KMS-11 (cell line): ENCODE data around the gene KAZN.

Experiments used
- H2AFZ ChIP-seq: fragments of 200-600 bp; sonication (generic); 2 replicates; pipeline ENCODE4 v1.6.1; 2016; ENCODE audit warnings: antibody characterized with exemption, mixed run types, low read depth
- H3K27ac ChIP-seq: fragments of 200-600 bp; sonication (generic); 2 replicates; pipeline ENCODE4 v1.6.1; 2016; ENCODE audit warnings: mild to moderate bottlenecking, mixed run types
- H3K27me3 ChIP-seq: fragments of 200-600 bp; sonication (generic); 2 replicates; pipeline ENCODE4 v1.6.1; 2017; ENCODE audit warnings: mild to moderate bottlenecking, low read depth, mixed run types, moderate library complexity; ENCODE audit not compliant: insufficient read depth
- H3K36me3 ChIP-seq: fragments of 200-600 bp; sonication (generic); 2 replicates; pipeline ENCODE4 v1.6.1; 2017; ENCODE audit warnings: mild to moderate bottlenecking, mixed run types; ENCODE audit not compliant: insufficient read depth
- H3K4me1 ChIP-seq: fragments of 200-600 bp; sonication (generic); 2 replicates; pipeline ENCODE4 v1.6.1; 2016; ENCODE audit warnings: mild to moderate bottlenecking, low read depth, mixed run types; ENCODE audit not compliant: poor library complexity, severe bottlenecking
- H3K4me2 ChIP-seq: fragments of 200-600 bp; sonication (generic); 2 replicates; pipeline ENCODE4 v1.7.0; 2016; ENCODE audit warnings: mild to moderate bottlenecking, mixed run types
- H3K4me3 ChIP-seq: fragments of 200-600 bp; sonication (generic); IDR thresholded peaks from 2 replicates; pipeline ENCODE4 v1.6.1; 2017; ENCODE audit warnings: low read depth, low read length, mixed read lengths; ENCODE audit not compliant: insufficient read depth
- H3K79me2 ChIP-seq: fragments of 200-600 bp; sonication (generic); 2 replicates; pipeline ENCODE4 v1.6.1; 2016; ENCODE audit warnings: low read depth, mixed run types; ENCODE audit not compliant: insufficient read depth
- H3K9ac ChIP-seq: fragments of 200-600 bp; sonication (generic); 2 replicates; pipeline ENCODE4 v1.6.1; 2016; ENCODE audit warnings: mild to moderate bottlenecking, mixed run types
- H4K20me1 ChIP-seq: fragments of 200-600 bp; sonication (generic); 2 replicates; pipeline ENCODE4 v1.6.1; 2016; ENCODE audit warnings: mild to moderate bottlenecking, mixed run types; ENCODE audit not compliant: insufficient read depth
- CTCF ChIP-seq: fragments of 200-600 bp; sonication (generic); conservative IDR thresholded peaks from 2 replicates; pipeline ENCODE4 v1.6.1; 2017; ENCODE audit warnings: low read depth, mild to moderate bottlenecking, antibody characterized with exemption, low read length, moderate library complexity, mixed read lengths

The KAZN gene

GRCh38 chr1:14878124-14878523 is 279.6 kb downstream of the KAZN start:
- Histone ChIP-seq H3K4me3 (no peak overlapping the region), H2AFZ (no peak overlapping the region), H3K4me2 (no peak overlapping the region), H3K9ac (no peak overlapping the region), H4K20me1 (no peaks in the 10 kb centered on the region), H3K36me3 (no peaks in the 10 kb centered on the region), H3K79me2 (no peaks in the 10 kb centered on the region), H3K27ac (no peak overlapping the region), H3K27me3 (peaks cover 1% of the 10 kb centered on the region; the same call in 1 of the 2 replicates), H3K4me1 (no peaks in the 10 kb centered on the region)
- no peak for TF ChIP-seq CTCF

GRCh38 chr1:14878951-14879350 is 280.5 kb downstream of the KAZN start:
- Histone ChIP-seq H3K9ac (no peak overlapping the region), H3K4me3 (no peak overlapping the region), H3K79me2 (no peaks in the 10 kb centered on the region), H3K4me1 (no peaks in the 10 kb centered on the region), H3K36me3 (no peaks in the 10 kb centered on the region), H3K27ac (no peak overlapping the region), H3K27me3 (peaks cover 3% of the 10 kb centered on the region; the same call in 1 of the 2 replicates), H4K20me1 (no peaks in the 10 kb centered on the region), H2AFZ (no peak overlapping the region), H3K4me2 (no peak overlapping the region)
- no peak for TF ChIP-seq CTCF

- Histone ChIP-seq H2AFZ (no peak overlapping the region), H3K4me3 (no peak overlapping the region), H3K79me2 (no peaks in the 10 kb centered on the region), H3K27me3 (peaks cover 3% of the 10 kb centered on the region; the same call in 1 of the 2 replicates), H3K4me1 (no peaks in the 10 kb centered on the region), H3K9ac (no peak overlapping the region), H4K20me1 (no peaks in the 10 kb centered on the region), H3K27ac (no peak overlapping the region), H3K4me2 (no peak overlapping the region), H3K36me3 (no peaks in the 10 kb centered on the region)
- no peak for TF ChIP-seq CTCF
Observed at GRCh38 chr1:14880456-14881316, 282.2 kb downstream of the KAZN start.

- TF ChIP-seq CTCF: no peak
- Histone ChIP-seq H3K36me3 (no peaks in the 10 kb centered on the region), H3K27me3 (peaks cover 3% of the 10 kb centered on the region; the same call in 1 of the 2 replicates), H3K4me2 (no peak overlapping the region), H3K79me2 (no peaks in the 10 kb centered on the region), H4K20me1 (no peaks in the 10 kb centered on the region), H3K27ac (no peak overlapping the region), H3K4me1 (no peaks in the 10 kb centered on the region), H2AFZ (no peak overlapping the region), H3K4me3 (no peak overlapping the region), H3K9ac (no peak overlapping the region)
Observed at GRCh38 chr1:14881775-14882672, 283.5 kb downstream of the KAZN start.
